Measurements from ENCODE around the gene PLEKHM1.
"Not testable (repeated sequence)": the region's sequence is repeated elsewhere in the genome, so short reads cannot be mapped to it uniquely, and the experiment has no call there.

Gene PLEKHM1

DNA sequence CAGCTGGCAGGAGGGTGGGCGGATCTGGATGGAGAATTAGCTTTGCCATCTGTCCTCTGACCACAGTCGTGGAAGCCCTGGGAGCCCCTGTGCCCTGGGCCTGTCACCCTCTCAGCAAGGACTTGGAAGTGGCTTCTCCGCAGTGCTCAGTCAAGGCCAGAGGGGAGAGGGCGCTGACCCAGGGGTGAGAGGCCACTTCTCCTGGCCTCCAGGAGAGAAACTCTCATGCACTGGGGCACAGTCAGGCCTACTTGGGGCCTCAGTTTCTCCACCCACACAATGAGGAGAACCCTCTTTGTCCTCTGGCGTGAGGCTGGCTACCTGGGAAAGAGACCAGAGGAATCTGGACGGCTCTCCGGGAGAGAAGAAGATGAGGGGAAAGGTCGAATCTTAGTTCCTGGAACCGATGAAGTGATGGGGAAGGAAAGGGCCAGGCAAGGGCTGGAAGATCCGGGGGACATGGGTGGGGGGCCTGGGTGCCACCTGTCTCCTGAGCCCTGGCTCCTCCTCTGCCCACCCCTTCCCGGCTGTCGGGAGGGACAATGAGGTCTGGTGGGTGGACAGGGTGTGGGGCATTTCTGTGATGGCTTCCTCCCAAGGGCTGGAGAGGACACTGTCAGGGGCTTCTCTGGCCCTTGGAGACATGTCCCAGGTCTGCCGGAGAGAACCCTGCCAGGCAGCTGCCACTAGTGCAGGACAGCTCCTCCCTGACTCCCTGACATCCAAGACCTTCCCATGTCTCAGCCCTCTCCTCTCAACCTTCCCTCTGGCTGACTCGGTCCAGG lies 48.8 kb downstream of the PLEKHM1 start:
- DNase-seq, result no peak

DNA sequence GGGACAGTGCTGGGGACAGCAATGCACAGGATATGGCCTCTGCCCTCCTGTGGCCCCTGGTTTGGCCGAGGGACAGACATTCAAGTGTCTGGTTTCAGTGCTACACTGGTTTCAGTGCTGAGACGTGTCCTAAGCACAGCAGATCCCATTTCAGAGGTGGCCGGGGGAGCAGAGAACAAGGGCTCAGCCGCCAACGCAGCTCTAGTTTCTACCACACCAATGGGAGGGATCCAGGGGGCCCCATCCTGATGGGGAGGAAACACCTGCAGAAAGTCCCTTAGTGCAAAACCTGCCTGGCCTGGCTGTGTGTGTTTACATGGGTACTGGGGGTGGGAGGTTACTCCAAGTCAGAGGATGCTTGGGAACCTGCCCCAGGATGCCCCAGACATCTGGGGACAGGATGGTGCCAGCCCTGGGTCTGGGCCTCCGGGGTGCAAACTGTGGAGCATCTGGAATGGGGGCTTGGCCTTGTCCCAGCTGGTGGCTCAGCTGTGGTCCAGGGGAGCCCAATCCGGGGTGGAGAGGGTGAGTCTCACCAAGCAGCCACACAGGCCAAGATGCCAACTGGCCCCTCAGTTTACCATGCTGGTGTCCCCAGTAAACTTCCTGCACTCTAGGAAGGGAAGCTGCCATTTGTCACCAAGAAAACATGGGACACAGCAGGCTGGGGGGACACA lies 49.5 kb downstream of the PLEKHM1 start:
- DNase-seq, result not testable (repeated sequence)

DNA sequence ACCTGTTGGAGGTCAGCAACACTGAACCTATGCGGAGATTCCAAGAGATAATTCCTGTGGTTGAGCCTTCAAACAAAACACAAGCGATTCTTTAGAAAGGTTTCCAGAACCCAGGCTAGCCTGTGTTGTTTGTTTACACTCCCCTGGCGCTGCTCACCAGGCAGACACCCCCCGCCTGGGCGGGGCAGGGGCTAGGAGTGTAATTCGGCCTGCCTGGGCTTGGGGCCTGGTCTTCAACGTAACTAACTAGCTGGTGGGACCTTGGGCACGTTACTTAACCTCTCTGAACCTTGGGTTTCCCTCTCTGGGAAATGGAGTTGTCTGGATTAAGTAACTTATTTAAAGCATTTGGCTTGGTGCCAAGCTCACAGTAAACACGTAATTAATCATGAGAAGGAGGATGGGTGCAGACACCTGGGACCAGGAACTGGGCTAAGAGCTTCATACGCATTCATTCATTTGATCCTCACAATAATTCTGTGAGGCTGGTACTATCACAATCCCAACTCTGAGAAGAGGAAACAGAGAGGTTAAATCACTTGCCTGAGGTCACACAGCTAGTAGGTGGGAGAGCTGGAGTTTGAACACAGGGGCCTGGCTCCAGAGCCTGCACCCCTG lies 50.3 kb downstream of the PLEKHM1 start:
- DNase-seq, result no peak

DNA sequence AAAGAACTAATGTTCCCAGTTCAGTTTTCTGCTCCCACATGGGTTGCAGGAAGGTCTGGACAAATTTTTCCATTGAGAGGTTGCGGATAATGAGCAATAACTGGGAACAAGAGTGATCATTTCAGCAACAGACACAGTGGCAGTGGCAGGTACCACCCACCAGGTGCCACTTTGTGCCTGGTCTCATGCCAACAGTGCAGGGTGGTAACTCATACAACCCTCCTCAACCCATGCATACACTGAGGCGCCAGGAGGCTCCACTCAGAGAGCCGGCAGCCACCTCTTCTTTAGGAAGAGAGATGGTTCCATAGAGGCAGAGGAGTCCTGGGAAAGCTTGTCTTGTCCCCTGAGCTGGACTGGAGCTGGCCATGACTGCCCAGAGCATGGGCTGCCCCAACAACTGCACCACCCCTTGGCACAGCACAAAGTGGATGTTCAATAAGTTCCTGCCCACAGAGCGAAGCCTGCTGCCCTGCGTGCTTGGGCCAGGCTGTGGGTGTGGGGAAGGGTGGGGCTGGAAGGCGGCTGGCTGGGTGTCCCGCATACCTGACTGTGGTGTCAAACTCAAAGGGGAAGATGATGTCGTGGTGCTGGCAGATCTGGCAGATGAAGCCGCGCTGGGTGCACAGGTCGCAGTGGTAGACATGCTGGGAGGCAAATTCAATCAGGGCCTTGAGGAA lies 51.5 kb downstream of the PLEKHM1 start:
- DNase-seq, result no peak

DNA sequence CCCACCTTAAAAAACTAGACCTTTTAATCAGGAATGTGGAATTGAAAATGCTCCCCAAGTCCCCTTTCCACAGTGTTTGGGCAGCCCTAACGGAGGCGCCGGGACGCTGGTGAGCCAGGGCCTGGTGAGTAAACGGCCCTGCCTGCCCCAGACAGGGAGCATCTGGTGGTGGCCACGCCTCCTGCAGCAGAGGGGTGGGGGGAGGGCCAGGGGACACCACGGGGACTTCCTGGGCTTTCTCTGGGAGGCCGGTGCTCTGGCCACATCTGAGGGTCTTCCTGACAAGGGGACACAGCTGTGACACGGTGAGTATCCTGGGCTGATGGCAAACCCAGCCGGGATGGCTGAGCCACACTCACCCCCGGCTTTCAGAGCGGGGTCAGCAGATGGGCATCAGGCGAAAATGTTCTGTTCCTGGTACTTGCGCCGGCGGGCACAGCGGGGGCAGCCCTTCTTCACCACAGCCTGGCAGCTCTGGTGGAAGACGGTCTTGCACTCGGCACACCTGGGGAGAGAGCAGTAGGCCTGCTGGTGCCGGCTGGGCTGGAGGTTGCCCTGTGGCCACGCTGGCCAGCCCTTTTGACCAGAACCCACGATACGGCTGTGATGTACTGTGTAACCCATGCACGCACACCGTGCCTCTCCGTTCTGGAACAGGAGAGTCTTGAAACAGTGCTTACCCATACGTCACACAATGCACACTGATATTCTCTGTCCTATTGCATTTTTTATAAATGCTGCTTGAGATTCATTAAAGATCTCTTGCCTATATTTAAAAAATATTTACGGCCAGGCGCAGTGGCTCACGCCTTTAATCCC lies 52.8 kb downstream of the PLEKHM1 start:
- no peak for DNase-seq

DNA sequence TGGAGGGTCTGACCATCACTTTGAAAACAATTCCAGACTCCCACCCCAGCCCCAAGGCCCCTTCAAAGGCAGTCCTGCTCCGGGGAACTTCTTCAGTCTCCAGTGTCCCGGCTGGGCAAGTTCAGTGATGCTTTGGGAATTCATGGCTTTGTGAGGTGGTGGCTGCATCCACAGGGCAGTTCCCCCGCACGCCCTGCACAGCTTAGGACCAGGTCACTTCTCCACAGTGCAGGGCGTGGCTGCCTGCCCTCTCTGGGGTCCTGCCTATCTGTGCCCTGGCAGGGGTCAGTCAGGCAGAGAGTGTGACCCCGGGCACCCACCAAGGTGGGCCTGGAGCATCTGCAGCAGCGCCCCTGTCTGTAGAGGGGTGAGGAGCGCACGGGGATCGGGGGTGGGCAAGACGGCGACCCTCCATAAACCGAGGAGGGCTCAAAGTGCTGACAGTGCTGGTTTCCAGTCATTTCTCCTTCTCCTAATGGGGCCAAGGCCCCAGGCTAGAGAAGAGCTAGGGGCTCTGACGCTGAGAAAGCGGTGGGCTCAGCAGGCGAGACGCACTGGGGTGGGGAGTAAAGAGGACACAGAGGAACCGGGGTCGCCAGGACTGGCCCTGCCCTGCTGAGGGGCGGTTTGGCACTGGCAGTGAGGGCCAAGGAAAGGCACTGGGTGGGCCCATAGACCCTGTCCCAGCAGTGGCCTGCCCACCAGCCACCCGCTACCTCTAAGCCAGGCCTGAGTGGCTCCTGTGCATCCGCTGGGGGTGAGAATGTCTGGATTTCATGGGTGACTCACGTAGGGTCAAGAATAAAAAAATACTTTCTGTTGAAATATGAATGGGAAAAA lies 53.7 kb downstream of the PLEKHM1 start:
- DNase-seq, result no peak

DNA sequence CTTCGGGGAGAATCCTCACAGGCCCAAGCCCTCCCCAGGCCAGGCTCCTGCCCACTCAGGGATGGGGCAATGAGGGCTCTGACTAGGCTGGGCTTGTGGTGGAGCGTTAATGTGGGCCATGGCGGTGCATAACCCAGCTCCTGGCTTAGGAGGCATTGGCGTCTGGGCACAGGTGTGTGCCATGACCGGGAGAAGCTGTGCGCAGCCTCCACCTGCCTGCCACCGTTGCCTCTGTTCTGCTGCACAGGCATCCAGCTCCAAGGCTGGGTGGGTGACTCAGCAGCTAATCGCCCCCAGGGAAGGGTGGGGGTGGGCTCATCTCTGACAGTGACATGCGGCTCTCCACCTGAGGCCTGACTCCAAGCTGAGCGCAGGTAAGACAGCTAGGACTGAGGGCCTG lies 54.4 kb downstream of the PLEKHM1 start:
- DNase-seq, result no peak

DNA sequence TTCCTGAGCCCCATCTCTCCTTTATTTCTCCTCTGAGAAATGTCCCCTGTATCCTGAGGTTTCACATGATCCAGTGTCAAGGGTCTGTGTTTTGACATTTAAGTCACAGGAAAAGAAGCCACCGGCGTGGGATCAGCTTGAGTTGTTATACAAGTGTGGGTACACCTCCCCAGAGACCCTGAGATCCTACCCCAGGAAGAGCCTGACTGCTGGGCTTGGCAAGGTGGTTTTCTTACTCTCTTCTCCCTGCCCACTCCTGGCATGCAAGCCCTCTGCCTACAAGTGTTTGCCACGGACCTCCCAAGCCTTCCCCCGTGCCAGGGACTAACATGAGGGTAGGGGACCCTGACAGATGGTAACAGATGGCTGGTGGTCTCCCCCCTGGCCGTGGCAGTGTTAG lies 55.0 kb downstream of the PLEKHM1 start:
- DNase-seq, result no peak

DNA sequence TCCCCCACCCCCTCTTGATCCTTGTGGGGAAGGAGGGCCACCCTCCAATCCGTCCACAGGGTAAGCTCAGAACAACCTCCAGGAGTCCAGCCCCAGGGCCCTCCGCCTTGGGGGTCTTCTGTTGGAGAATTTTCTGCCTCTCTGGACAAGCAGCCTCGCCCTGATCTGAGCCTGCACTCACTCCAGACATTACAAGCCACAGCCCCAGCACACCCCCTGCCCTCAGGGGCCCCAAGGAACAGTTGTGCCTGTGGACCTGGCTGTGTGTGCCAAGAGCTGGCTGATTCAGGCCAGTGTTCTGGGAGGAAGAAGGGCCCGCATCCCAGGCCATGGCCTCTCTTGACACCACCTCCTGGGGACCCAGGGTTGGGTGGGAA lies 57.4 kb downstream of the PLEKHM1 start:
- no peak for DNase-seq

DNA sequence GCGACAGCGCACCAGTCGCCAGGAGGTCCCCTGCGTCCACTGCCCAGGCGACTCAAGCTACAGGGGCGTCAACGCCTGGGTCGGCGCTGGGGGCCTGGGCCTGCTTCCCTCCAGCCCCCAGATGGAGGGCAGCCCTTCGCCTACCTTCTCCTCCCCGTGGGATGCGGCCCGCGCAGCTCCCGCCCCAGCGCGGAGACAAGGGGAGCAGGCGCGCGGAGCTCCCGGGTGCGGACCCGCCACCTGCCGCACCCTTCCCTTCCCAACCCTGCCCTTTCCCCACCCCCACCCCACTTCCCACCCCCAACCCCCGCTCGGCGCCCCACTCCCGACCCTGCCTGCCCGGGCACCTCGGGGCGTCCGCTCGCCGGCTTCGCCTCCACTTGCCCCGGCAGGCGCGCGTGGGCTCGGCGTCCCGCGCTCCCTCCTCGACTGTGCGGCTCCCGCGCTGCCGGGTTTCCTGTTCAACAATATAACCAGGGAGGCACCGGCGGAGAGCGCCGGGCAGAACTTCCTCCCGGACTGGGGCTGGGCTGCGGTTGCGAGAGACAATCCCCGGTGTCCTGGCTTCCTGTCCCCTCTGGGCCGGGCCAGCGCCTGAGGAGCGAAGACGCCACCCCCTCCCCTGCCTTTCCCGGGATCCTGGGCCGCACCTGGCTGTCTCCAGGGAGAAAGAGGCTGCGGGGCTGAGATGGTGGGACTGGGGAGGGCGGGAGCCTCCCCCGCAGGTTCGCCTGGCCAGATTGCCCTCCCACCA lies 57.9 kb downstream of the PLEKHM1 start, which contains the start of gene ARHGAP27:
ARHGAP27 (minus strand) TSS at position 466 of the 754 bp plus-strand sequence. CDS start 2,591 bp downstream, outside the sequence.
- DNase-seq, result no peak

DNA sequence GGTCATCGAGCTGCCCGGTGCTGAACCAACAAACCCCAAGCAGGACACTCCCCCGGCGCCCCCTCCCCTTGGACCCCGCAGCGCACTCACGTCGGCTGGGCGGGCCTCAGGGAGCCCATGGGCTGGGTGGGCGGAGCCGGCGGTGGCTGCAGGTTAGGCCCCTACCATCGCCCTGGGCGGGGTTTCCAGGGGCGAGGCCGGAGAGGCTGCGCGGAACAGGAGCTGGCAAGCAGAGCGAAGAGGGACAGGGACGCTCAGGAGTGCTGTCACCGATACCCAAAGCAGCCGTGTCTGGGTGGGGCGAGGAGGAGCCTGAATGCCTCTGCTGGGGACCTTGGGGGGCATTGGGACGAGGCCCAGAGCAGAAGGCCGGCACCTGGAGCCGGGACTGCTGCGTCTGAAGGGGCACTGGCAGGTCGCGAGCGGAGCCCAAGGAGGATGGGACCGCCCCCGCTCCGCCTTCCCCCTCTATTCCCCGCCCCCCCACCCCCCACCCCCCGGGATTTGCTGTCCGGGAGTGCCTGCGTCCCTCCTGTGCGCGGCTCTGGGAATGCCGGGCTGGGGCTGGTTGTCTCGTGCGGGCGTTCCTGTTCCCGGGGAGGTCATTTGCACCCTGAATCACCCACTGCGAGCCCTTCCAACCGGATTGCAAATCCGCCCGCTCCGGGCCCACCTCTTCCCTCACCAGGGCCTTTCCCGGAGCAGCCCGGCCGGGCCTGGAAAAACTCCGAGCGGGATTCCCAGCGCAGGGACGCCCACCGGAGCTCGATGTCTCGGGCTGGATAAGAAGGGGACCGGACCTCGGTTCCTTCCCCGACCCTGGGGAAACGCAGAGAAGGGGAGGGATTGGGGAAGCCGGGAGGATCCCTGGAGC lies 58.8 kb downstream of the PLEKHM1 start:
- peak; percentile 43 for DNase-seq

DNA sequence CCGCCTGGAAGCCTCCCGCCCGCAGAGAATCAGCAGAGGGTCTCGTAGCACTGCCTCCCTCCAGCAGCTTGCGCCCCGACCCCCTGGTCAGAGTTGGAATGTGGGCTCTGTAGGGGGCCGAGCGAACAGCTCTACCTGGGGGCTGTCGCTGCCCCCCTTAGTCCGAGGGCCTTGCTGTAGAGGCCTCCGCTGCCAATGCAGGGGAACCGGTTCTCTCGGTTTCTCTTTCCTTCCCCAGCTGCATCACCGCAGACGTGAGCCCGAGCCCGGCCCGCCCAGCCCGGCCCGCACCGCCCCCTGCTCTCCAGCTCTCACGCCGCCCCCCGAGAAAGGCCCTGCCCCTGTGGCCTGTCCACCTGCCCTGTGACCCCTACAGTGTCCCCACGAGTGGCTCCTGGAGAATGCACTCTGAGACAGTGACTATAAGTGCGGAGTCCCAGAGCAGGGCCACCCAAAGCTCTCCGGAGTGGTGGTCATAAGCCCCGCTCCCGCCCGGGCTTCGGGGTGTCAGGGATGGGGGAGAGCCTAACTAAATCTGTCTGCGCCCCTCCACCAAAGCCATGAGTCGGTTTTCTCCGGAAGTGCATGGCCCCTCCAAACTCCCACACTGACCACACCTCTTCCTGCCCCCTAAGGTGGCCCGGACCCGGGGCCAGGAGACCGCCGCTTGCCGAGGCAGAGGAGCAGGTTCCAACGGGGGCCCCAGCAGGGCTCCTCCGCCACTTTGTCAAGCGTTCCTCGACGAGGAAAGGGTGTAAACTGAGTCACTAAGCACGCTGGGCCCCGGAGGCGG lies 59.6 kb downstream of the PLEKHM1 start:
- DNase-seq, result no peak

DNA sequence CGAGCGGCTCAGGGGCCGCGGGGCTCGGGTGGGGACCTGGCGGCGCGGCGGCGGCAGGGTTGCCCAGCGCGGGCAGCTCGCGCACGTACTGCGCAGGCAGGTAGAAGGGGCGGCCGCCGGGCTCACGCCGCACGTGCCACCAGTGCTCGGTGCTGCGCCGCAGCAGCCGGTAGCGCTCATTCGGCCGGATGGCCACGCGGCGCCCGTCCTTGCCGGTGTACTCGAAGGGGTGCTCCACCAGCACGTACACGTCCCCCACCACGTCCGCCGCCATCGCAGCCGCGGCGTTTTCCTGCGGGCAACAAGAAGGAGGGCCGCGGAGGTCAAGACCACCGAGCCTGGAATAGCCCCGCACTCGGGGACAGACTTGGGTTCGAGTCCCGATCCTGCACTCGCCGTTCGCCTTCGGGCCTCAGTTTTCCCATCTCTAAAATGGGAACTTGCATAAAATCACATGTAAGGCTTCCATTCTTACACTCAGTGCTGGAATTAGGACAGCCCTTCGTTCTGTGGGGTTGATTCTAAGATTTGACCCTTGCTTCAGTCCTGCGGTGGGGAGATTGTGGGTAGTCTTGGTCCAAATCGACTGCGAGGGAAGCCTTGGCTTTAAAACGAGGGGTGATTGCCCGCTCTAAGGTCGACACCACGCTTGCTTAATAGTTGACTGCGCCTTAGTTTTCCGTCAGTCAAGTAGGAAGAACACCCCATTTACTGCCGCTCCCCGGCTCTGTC lies 60.3 kb downstream of the PLEKHM1 start:
- no peak for DNase-seq

DNA sequence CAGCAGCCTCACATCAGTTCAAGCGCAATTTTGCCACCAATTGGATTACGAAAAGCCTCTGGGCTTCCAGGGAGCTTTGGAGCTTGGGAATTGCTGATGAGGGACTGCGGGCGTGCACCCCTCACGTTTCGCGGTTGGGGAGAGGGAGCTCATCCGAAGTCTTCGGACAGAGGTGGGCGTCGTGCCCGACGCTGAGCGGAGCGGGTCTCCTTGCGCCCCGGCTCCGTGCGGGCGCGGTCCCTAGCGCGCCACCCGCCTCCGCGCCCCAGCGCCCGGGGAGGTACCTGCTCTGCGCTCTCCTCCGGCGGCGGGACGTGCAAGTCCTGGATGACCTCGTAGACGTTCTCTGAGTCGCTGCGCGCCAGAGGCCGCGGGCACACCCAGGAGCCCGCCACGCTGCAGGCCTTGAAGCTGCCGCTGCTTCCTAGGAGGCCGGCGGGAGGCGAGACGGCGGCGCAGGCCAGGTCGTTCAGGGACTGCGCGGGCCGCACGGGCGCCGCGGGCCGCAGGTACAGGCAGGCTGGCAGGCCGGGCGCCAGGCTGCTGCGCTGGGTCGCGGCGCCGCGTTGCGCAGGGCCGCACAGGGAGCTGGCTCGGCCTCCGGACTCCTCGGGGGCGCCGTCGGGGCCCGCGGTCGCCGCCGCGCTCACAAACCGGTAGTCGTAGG lies 61.0 kb downstream of the PLEKHM1 start:
- DNase-seq, result no peak

DNA sequence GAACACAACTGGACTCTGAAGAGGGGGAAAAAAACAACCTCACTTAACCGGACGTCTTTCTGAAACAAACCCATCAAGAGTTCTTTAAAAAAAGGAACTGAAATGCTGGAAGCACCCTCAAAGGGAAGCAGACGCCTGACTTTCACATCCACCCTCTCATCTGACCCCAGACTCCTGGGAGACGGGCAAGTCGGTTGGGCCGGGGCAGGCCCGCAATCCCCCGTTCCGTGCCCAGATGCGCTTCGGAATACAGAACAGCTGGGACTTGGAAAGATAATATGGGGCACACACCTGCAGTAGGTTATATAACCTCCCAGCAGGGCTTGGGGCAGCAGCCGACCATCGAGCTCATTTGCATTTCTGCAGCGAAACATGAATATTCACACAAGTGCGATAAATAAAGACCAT lies 61.6 kb downstream of the PLEKHM1 start:
- no peak for DNase-seq

DNA sequence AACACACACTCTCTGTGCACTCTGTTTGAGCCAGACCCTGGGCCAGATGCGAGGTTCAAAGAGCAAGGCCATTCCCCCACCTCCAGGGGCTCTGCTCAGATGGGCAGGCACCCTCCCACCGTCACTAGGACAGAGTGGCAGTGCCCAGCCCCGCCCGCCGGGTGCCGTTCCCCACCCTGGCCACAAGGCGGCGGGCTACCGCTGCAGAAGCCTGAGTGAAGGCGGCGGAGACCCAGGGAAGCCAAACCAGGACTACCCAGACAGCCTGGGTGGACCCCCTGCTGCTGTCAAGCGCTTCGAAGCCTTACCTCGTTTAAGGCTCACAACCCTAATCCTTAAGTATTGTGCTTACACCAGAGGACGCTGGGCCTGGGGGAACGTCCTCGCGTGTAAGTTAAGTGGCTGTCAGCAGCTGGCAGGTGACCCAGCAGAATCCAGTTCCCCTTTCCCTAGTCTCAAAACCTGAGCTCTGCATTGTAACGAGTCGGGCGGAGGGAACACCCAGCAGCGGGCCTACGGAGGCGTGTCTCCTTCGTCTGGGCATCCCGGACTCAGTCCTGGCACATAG lies 62.4 kb downstream of the PLEKHM1 start:
- peak; percentile 87 for DNase-seq

DNA sequence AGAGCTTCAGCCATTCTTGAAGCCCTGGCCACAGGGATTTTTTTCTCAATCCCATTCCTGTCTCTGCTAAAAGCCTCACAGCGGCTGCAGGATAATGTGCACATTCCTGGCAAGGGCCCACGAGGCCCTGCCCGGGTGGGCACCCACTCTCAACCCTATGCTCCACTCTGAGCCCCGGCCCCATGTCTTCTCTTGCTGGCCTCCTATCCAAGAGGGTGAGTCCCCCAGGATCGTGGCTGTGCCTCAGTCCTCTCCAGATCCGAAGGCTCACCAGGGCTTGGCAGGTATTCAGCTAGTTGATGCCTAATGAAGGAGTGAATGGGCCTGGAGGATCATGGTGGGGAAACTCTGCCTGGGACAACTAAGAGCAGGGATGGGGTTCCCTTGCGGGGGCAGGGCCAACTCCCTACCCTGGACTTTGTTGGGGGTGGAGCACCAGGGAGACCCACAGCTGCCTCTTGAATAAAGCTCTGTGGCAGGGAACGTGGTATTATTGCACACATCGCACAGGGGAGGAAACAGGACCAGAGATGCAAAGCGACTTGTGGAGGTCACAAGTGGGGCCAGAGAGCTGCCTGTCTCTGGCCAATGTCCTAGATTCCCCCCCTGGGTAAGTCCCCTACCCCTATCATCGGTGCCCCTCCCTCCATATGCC lies 63.2 kb downstream of the PLEKHM1 start:
- no peak for DNase-seq

All from NCI-H1694 treated with DMSO at 0.1 percent for 48 hours (cell line).